C4-2B (cell line): ENCODE measurements around the gene COL15A1.

Experiments used
- CTCF ChIP-seq: fragments of 450-650 bp; conservative IDR thresholded peaks from 2 replicates; pipeline ENCODE4 v1.5.1; 2017; ENCODE audit warnings: mild to moderate bottlenecking
- ZFX ChIP-seq: fragments of 450-650 bp; IDR thresholded peaks from 2 replicates; pipeline ENCODE4 v1.6.1; 2017

- TF ChIP-seq CTCF (no peak), ZFX (no peak)
Observed at GRCh38 chr9:99073985-99074901, 130.5 kb downstream of the COL15A1 start.
